Measurements from ENCODE around the gene BORA.

GRCh38 chr13:72694314-72694713 is 33.4 kb upstream of the BORA start:
- no peak for TF ChIP-seq POLR2AphosphoS5 (IDR thresholded peaks at IDR 0.05; ENCODE audit: borderline replicate concordance, low read depth, low read length)
- no peak for TF ChIP-seq EZH2 (IDR thresholded peaks at IDR 0.05)
